Activated CD8-positive, alpha-beta T cell treated with anti-CD3 and anti-CD28 coated beads for 36 hours (primary cell): Measurements from ENCODE around the gene COG3. TPM values are rescaled to one million over a fixed set of nuclear protein-coding genes. Genes with fewer than 3 reads are reported as not detected.

Experiments
- ATAC-seq: fragments of 200-7000 bp; cut with Tn5 transposase; one replicate; pipeline ENCODE4 v1.10.0; 2021; ENCODE audit warnings: mild to moderate bottlenecking, moderate library complexity
- CTCF ChIA-PET: fragments of 350-600 bp; sonication (Branson Sonifier 250); formaldehyde crosslinking; loops from one replicate; lab custom pipeline; 2021; ENCODE audit warnings: antibody characterized with exemption; lab: Charles Lee
- POLR2A ChIA-PET: fragments of 350-600 bp; sonication (Branson Sonifier 250); formaldehyde crosslinking; loops from one replicate; lab custom pipeline; 2021; ENCODE audit warnings: antibody characterized with exemption; lab: Charles Lee
- DNase-seq: peaks from one replicate; pipeline ENCODE4 v3.0.0-alpha.2; 2020
- H3K27ac Mint-ChIP-seq: one replicate; pipeline ENCODE4 v1.8.0; 2021; ENCODE audit warnings: mild to moderate bottlenecking, mixed read lengths
- H3K27me3 Mint-ChIP-seq: one replicate; pipeline ENCODE4 v1.8.0; 2021; ENCODE audit warnings: mixed read lengths
- H3K36me3 Mint-ChIP-seq: one replicate; pipeline ENCODE4 v1.8.0; 2021; ENCODE audit warnings: low read depth, mixed read lengths
- H3K4me1 Mint-ChIP-seq: one replicate; pipeline ENCODE4 v1.8.0; 2021; ENCODE audit warnings: low read depth, mixed read lengths
- H3K4me3 Mint-ChIP-seq: one replicate; pipeline ENCODE4 v1.8.0; 2021; ENCODE audit warnings: mild to moderate bottlenecking, moderate library complexity, mixed read lengths
- H3K9me3 Mint-ChIP-seq: one replicate; pipeline ENCODE4 v1.8.0; 2021; ENCODE audit warnings: mixed read lengths
- intact Hi-C: fragments of 100-400 bp; cut with micrococcal nuclease; formaldehyde crosslinking; loops from one replicate; pipeline ENCODE4 v1.10.0; 2022
- total RNA-seq, 2 experiments: library from RNA; stranded (reverse); gene quantifications; one replicate each; pipeline ENCODE4 v1.2.3, GENCODE V29; 2021
- TF ChIP-seq, protein P1 (sequence below): fragments of 200-600 bp; IDR thresholded peaks from one replicate; pipeline ENCODE4 v1.8.0; 2022; ENCODE audit warnings: antibody characterized with exemption, mild to moderate bottlenecking

The COG3 gene
- total RNA-seq, 2 experiments from 2014 or later: 19.9 to 22.1 TPM

- ATAC-seq: peak; percentile 45
- Mint-ChIP-seq H3K36me3 (no peaks in the 10 kb centered on the region), H3K27me3 (peaks cover 2% of the 10 kb centered on the region), H3K9me3 (no peaks in the 10 kb centered on the region), H3K4me3 (no peak overlapping the region), H3K4me1 (peaks cover 6% of the 10 kb centered on the region), H3K27ac (no peak overlapping the region)
- DNase-seq: peak; percentile 18
- POLR2A ChIA-PET: interaction anchor here (0.9 kb wide), 1 partner anchor 8 kb away, joined by 3 read pairs; no protein-coding TSS in a partner anchor
- intact Hi-C loops: no loop called here
- TF ChIP-seq, protein P1, sequence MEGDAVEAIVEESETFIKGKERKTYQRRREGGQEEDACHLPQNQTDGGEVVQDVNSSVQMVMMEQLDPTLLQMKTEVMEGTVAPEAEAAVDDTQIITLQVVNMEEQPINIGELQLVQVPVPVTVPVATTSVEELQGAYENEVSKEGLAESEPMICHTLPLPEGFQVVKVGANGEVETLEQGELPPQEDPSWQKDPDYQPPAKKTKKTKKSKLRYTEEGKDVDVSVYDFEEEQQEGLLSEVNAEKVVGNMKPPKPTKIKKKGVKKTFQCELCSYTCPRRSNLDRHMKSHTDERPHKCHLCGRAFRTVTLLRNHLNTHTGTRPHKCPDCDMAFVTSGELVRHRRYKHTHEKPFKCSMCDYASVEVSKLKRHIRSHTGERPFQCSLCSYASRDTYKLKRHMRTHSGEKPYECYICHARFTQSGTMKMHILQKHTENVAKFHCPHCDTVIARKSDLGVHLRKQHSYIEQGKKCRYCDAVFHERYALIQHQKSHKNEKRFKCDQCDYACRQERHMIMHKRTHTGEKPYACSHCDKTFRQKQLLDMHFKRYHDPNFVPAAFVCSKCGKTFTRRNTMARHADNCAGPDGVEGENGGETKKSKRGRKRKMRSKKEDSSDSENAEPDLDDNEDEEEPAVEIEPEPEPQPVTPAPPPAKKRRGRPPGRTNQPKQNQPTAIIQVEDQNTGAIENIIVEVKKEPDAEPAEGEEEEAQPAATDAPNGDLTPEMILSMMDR: no peak
- CTCF ChIA-PET: no interaction called here
Observed at GRCh38 chr13:45564133-45564776, 99.5 kb downstream of the COG3 start.

DNA sequence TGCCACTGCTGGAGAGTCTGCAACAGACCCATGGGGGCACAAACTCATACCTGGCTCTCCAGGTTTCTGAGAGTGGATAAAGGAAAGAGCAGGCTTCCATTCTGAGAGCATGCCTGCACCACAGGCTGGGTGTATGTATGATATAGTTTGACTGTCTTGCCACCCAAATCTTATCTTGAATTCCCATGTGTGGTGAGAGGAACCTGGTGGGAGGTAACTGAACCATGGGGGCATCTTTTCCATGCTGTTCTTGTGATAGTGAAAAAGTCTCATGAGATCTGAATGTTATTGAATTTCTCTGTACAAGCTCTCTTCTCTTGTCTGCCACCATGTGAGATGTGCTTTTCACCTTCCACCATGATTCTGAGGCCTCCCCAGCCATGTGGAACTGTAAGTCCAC is 100.6 kb downstream of the COG3 start:
- H3K27ac Mint-ChIP-seq: no peak overlapping the region
- TF ChIP-seq, protein P1: no peak
- no peaks in the 10 kb centered on the region for H3K9me3 Mint-ChIP-seq
- no peak for DNase-seq
- intact Hi-C loops: no loop called here
- no peak for ATAC-seq
- POLR2A ChIA-PET: no interaction called here
- H3K36me3 Mint-ChIP-seq: no peaks in the 10 kb centered on the region
- H3K4me3 Mint-ChIP-seq: no peak overlapping the region
- peaks cover 3% of the 10 kb centered on the region for H3K27me3 Mint-ChIP-seq
- peaks cover 2% of the 10 kb centered on the region for H3K4me1 Mint-ChIP-seq
- CTCF ChIA-PET: no interaction called here

DNA sequence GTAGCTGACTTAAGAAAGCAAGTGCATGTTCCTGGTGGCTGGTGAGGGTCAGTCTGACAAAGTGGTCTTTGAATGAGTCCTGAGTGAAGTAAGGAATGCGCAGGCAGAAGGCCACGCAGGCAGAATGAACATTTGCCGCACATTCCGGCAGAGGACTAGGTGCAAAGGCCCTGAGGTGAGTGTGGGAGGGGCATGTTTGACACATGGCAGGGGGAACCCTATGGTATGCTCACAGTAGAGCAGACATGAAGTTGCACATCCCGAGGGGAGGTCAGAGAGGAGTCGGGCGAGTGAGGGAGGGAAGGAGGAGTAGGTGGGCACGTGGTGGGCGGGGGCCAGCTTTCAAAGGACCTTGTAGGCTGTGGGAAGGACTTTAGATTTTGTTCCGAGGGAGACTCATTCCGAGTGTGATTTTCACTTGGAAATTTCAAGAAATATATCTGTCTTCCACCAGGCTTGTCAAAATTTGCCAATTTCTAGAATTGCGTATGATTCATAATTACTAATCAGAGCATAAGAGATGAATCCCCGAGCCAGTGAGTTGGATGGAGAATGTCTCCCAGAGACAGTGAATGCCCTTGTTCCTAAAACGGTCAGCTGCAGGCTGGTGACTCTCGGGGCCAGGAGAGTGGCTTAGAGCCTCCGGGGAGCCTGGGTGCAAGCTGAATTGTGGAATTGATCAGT is 110.5 kb downstream of the COG3 start:
- Mint-ChIP-seq H3K9me3 (no peaks in the 10 kb centered on the region), H3K27ac (no peak overlapping the region), H3K4me3 (no peak overlapping the region), H3K36me3 (no peaks in the 10 kb centered on the region), H3K27me3 (peaks cover 8% of the 10 kb centered on the region), H3K4me1 (no peaks in the 10 kb centered on the region)
- ATAC-seq (no peak), DNase-seq (no peak)
- CTCF ChIA-PET: no interaction called here
- TF ChIP-seq, protein P1: no peak
- POLR2A ChIA-PET: no interaction called here
- intact Hi-C loops: no loop called here

GRCh38 chr13:45575830-45576180 is 111.1 kb downstream of the COG3 start:
- CTCF ChIA-PET: no interaction called here
- Mint-ChIP-seq H3K4me3 (no peak overlapping the region), H3K4me1 (no peaks in the 10 kb centered on the region), H3K36me3 (no peaks in the 10 kb centered on the region), H3K27ac (no peak overlapping the region), H3K27me3 (peaks cover 8% of the 10 kb centered on the region), H3K9me3 (no peaks in the 10 kb centered on the region)
- intact Hi-C loops: no loop called here
- TF ChIP-seq, protein P1: no peak
- POLR2A ChIA-PET: no interaction called here
- DNase-seq (no peak), ATAC-seq (no peak)

GRCh38 chr13:45576466-45576865 is 111.7 kb downstream of the COG3 start:
- H3K27ac Mint-ChIP-seq: no peak overlapping the region
- ChIA-PET POLR2A (interaction anchor here (0.7 to 1.2 kb wide), 2 partner anchors 14 to 25 kb away, joined by 3 to 6 read pairs; no protein-coding TSS in a partner anchor), CTCF (no interaction called here)
- intact Hi-C loops: no loop called here
- H3K9me3 Mint-ChIP-seq: no peaks in the 10 kb centered on the region
- ATAC-seq (no peak), DNase-seq (no peak)
- TF ChIP-seq, protein P1: no peak
- H3K4me1 Mint-ChIP-seq: no peaks in the 10 kb centered on the region
- H3K36me3 Mint-ChIP-seq: no peaks in the 10 kb centered on the region
- H3K27me3 Mint-ChIP-seq: peaks cover 7% of the 10 kb centered on the region
- H3K4me3 Mint-ChIP-seq: no peak overlapping the region
